Measurements from ENCODE around the gene IFI27L1.

IFI27L1 gene

DNA sequence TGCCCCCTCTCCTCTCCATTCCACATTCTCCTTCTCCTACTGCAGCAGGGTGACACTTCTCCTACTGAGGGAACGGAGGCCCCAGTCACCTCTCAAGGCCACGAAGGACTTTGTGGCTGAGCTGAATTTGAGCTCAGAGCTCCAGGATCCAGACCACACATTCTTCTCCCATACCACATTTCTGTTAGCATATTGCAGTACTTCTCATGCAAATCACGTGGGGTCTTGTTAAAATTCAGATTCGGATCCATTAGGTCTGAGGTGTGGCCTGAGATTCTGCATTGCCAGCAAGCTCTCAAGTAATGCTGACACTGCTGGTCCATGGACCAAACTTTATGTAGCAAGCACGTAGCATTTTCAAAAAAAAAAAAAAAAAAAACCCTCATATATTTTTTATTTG, 57.9 kb downstream of the IFI27L1 start:
- no peak for FAIRE-seq

- no peak for FAIRE-seq
Observed at GRCh38 chr14:94139421-94139820, 58.3 kb downstream of the IFI27L1 start.

GRCh38 chr14:94142247-94142646, 61.1 kb downstream of the IFI27L1 start:
- FAIRE-seq: no peak

DNA sequence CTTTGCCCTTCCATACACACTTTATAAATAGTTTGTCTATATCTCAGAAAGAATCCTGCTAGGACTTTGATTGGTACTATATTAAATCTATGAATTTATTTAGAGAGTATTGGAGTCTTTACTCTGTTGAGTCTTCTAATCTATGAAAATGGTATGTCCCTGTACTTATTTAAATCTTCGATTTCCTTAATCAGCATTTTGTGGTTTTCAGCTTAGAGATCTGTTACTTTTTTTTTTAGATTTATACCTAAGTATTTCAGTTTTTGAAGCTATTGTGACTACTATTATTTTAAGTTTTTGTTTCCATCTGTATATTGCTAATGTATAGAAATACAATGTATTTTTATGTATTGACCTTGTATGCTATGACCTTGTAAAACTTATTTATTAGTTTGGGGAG, 61.7 kb downstream of the IFI27L1 start:
- FAIRE-seq: no peak

- FAIRE-seq: no peak
Observed at GRCh38 chr14:94143239-94143638, 62.1 kb downstream of the IFI27L1 start.

DNA sequence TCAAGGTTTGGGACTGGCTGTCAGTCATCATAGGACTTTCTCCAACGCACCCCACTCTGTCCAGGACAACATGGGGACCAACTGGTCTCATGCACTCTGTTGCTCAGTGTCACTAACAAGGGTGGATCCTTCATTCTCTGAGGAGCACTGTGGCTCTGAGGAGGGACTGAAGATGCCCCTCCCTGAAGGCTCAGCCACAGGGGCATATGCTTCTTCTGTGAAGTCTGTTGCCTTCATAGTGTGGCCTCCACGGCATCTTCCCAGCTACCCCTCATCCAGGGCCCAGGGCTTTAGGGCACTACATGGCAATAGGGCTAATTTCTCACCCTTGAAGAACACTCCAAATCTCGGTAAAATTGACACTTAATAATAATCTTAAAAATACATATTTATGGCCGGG, 62.6 kb downstream of the IFI27L1 start:
- FAIRE-seq: no peak

- no peak for FAIRE-seq
Observed at GRCh38 chr14:94144765-94145164, 63.7 kb downstream of the IFI27L1 start.

- FAIRE-seq: no peak
Observed at GRCh38 chr14:94145902-94146527, 64.9 kb downstream of the IFI27L1 start.
